HG03135 (cell line): ENCODE measurements around the gene WNT7A.

ENCODE experiments used
- ATAC-seq: cut with Tn5 transposase; IDR thresholded peaks from one replicate; pipeline ENCODE4 v1.9.1; 2021; ENCODE audit warnings: mild to moderate bottlenecking, moderate library complexity; ENCODE audit not compliant: unreplicated experiment

WNT7A gene

DNA sequence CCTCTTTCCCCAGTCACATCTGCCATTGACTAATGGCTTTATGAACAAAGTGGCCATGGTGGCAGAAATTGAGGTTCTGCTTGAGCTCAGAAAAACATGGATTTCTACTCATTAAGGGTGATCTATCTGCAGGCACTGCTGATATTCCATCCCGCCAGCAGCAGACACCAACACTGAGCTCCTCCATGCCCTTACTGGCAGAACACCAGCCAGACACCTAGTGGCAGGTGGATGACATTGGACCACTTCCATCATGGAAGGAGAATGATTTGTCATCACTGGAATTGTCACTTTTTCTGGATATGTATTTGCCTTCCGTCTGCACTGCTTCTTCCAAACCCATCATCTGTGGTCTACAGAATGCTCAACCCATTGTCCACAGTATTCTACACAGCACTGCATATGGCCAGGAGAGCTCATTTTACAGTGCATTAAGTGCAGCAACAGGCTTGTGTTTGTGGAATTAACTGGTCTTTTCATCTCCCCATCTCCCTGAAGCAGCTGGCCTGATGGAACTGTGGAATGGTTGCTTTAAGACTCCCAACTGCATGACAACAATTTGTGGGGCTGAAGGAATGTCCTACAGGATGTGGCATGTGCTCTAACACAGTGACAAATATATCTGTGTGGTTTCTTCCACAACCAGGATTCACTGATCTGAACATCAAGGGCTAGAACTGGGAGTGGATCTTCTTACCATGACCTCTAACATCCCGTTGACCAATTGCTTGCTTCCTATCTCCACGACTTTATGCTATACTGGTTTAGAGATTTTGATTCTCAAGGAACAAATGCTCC lies 103.4 kb downstream of the WNT7A start:
- ATAC-seq, result no peak

DNA sequence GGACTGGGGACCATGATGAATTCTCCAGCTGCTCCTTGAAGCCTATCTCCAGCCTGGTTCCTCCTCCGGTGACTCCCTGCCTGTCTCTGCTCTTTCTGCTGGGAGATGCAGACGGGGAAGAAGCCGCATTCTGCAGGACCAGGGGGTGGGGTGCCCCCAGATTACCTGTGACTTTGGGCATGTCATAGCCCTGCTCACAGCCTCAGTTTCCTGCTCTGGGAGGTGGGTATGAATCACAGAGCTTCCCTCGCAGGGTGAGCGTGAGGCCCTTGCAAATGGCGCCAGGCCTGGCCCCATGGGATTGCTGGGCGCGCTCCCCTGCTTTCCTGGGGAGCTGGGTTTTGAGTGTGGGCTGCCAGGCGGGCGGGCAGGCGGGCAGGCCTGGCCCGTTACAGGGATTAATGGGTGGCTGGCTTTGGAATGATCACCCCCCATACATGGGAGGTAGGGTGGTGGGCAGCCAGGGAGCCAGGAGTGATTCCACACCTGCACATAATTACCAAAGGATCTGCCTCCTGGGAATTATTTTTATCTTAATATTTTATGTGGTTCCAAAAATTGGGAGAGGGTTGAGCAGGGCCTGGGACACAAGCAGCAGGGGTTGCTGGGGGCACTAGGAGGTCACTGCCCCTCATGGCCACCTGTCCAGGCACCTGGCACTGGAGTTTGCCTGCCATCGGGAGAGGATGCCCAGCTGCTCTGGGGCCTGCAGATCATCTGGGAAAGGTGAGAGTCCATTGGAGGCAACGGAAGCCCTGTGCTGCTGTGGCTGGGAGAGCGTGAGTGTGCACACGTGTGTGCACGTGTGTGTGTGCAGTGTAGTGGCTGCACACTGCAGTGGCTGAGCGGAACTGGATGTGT lies 106.8 kb downstream of the WNT7A start:
- no peak for ATAC-seq

- no peak for ATAC-seq
These were observed 107.5 kb downstream of the WNT7A start for GRCh38 chr3:13772321-13772745.

DNA sequence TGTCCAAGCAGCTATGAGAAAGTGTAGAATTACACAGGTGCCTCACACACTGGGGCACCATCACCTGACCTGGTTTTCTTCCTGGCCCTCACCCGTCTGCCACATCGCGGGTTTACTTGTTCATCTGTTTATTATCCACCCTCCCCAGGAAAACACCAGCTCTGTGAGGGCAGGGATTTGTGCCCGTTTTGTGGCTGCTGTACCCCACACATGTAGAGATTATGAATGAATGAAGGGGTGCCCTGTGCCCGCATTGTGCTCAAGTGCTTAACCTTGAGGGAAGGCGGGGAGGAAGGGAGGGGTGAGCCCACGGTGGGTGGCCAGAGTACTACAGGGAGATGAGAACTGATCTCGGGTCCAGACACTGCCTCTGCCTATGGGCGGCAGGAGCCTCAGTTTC lies 108.4 kb downstream of the WNT7A start:
- ATAC-seq, result no peak

DNA sequence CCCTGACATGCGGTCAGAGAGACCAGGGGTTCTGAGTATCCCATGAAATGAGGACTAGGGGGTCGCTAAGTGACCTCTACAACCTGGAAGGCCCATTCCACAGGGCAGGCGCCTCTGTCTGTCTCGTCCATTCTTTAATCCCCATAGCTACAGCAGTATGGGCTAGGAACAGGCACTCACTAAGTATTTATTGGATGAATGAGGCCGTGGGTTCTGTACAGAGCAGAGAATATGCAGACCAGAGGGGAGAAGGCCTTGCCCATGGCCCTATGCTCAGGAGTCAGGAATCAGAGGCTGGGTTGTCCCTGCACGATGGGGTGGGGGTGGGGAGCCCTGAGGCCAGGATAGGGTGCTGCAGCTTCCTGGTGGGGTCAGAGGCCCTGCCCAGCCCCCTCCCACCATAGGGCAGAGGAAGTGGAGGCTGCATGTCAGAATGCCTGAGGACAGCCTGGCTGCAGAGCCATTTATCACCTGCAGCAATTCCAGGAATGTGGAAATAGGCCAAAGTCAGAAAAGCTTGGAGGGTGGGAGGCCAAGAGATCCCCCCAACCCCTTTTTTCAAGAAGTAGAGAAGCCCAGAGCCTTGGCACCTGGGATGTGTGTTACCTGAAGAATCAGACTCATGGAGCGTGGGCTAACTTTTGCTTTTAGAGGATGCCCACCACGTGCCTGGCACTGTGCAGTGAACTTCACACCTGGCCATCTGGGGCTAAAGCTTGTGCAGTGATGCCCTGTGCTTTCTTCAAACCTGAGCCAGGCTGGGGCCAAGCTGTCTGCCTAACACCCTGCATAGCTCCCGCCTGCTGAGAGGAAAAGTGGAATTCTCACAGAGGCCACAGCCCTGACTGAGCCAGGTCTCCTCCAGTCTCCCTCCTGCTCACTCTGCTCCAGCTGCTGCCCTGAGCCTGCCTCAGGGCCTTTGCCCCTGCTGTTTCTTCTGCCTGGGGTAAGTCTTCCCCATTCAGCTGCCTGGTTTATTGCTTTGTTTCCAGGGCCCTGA lies 109.4 kb downstream of the WNT7A start:
- ATAC-seq, result no peak

DNA sequence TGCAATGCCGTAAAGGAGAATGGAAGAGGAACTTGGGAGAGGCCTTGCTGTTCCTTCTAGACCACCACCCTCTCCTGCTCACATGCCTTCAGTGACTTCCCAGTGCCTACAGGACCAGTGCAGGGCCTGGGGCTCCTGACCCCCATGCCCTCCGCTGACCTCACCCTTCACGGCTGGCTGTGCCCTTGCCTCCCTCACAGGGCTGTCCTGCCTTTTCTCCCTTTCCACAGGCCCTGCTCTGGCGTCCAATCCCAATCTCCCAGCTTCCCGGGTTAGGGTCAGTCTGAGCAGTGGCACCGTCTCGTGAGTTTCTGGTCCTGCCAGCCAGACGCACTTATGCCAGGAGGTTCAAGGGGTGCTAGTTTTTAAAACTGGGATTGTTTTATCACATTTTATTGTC lies 110.4 kb downstream of the WNT7A start:
- no peak for ATAC-seq

DNA sequence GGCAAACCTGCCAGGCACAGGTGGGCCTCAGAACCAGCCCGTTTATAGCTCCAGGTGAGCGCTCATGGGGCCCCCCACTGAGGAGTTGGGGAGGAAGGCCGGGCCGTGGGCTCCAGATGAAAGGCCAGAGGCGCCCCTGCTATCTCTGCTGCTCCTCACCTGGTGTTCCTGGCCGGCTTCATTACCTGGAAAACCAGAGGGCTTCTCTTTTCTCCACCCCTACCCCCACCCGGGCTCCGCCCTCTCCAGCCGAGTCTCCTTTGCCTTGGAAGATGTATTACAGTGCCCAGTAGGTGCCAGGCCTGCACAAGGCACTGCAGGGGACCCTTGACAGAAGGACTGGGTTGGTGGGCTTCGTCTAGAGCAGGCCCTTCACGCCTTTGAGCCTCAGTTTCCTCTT lies 111.4 kb downstream of the WNT7A start:
- no peak for ATAC-seq

- no peak for ATAC-seq
These were observed 112.0 kb downstream of the WNT7A start for GRCh38 chr3:13767896-13768295.

- no peak for ATAC-seq
These were observed 112.8 kb downstream of the WNT7A start for GRCh38 chr3:13767030-13767429.
